Panc1 (cell line): Measurements from ENCODE around the gene ACACB. TPM values are rescaled to one million over a fixed set of nuclear protein-coding genes. Genes with fewer than 3 reads are reported as not detected.

ENCODE experiments used
- ATAC-seq: fragments of 200-7000 bp; cut with Tn5 transposase; 2 replicates; pipeline ENCODE4 v1.9.1; 2020; ENCODE audit warnings: mild to moderate bottlenecking, moderate library complexity
- BruUV-seq: library from RNA; stranded (reverse); fragments of 400-500 nt; replicated peaks from 2 replicates; lab custom pipeline; 2021; lab: Mats Ljungman, UMichigan
- CTCF ChIA-PET: fragments of 300-600 bp; sonication (Branson Sonifier 250); formaldehyde crosslinking; loops from one replicate; lab custom pipeline; 2022; ENCODE audit warnings: antibody characterized with exemption; lab: Charles Lee
- POLR2A ChIA-PET: fragments of 300-600 bp; sonication (Branson Sonifier 250); formaldehyde crosslinking; loops from one replicate; lab custom pipeline; 2022; ENCODE audit warnings: antibody characterized with exemption; lab: Charles Lee
- DNase-seq: peaks from one replicate; pipeline ENCODE4 v3.0.0-alpha.2; 2010; ENCODE audit warnings: low read depth, low spot score
- H3K27ac ChIP-seq: 2 replicates; pipeline ENCODE4 v1.5.1; 2011; ENCODE audit warnings: mild to moderate bottlenecking, low read length, inconsistent platforms
- H3K27me3 ChIP-seq: fragments of 200-500 bp; sonication (Bioruptor generic); 2 replicates; pipeline ENCODE4 v1.6.0; 2014; ENCODE audit warnings: low read length, inconsistent platforms; ENCODE audit not compliant: control insufficient read depth, insufficient read depth
- H3K36me3 ChIP-seq: fragments of 200-500 bp; sonication (Bioruptor generic); 2 replicates; pipeline ENCODE4 v1.5.1; 2014; ENCODE audit warnings: inconsistent platforms, mild to moderate bottlenecking, low read length, moderate library complexity; ENCODE audit not compliant: control insufficient read depth, insufficient read depth
- H3K4me1 ChIP-seq: 2 replicates; pipeline ENCODE4 v1.5.1; 2011; ENCODE audit warnings: inconsistent platforms, mild to moderate bottlenecking, low read length, moderate library complexity; ENCODE audit not compliant: control insufficient read depth, insufficient read depth
- H3K4me3 ChIP-seq, 2 experiments: 2 replicates each; pipeline ENCODE4 v1.5.1; 2011 to 2012; ENCODE audit warnings: low read depth in 2 of 2, low read length in 2 of 2, mild to moderate bottlenecking in 2 of 2, inconsistent platforms in 1 of 2, moderate library complexity in 1 of 2
- H3K9me3 ChIP-seq: fragments of 200-500 bp; sonication (Bioruptor generic); 2 replicates; pipeline ENCODE4 v1.5.1; 2014; ENCODE audit warnings: low read depth, mild to moderate bottlenecking, inconsistent platforms, low read length, moderate library complexity; ENCODE audit not compliant: control insufficient read depth, insufficient read depth
- POLR2AphosphoS5 ChIP-seq: IDR thresholded peaks from 2 replicates; pipeline ENCODE4 v1.6.1; 2012; ENCODE audit warnings: mild to moderate bottlenecking, low read depth, low read length, moderate library complexity
- SIN3A ChIP-seq: IDR thresholded peaks from 2 replicates; pipeline ENCODE4 v1.6.1; 2012; ENCODE audit warnings: low read depth, mild to moderate bottlenecking, low read length, moderate library complexity, borderline replicate concordance; ENCODE audit not compliant: insufficient read depth
- TCF7L2 ChIP-seq: IDR thresholded peaks from 2 replicates; pipeline ENCODE4 v1.6.1; 2011; ENCODE audit warnings: mild to moderate bottlenecking, low read depth, low read length, inconsistent platforms
- in situ Hi-C: cut with HindIII; loops from 2 replicates; pipeline ENCODE4 v1.10.0; 2016; ENCODE audit warnings: low sequenced_read_pairs, low pct_unique_long_range_greater_than_20kb
- intact Hi-C: fragments of 100-400 bp; cut with micrococcal nuclease; formaldehyde crosslinking; loops from one replicate; pipeline ENCODE4 v1.10.0; 2022; ENCODE audit not compliant: unreplicated experiment
- total RNA-seq: library from RNA; stranded (reverse); gene quantifications from one replicate; pipeline ENCODE4 v1.2.1, GENCODE V29; 2021; ENCODE audit not compliant: unreplicated experiment
- TF ChIP-seq, protein P1 (sequence below), 2 experiments: IDR thresholded peaks; 2 replicates each; pipeline ENCODE4 v1.6.1; 2011 to 2012; ENCODE audit warnings: low read depth in 2 of 2, control low read depth in 1 of 2, low read length in 1 of 2, mild to moderate bottlenecking in 1 of 2, moderate library complexity in 1 of 2; ENCODE audit not compliant: insufficient read depth in 1 of 2
- TF ChIP-seq, protein P2 (sequence below): fragments of 450-650 bp; IDR thresholded peaks from 2 replicates; pipeline ENCODE4 v1.5.1; 2017; ENCODE audit warnings: mild to moderate bottlenecking

Gene ACACB
- total RNA-seq, 1 experiment from 2014 or later, result 12.3 TPM

DNA sequence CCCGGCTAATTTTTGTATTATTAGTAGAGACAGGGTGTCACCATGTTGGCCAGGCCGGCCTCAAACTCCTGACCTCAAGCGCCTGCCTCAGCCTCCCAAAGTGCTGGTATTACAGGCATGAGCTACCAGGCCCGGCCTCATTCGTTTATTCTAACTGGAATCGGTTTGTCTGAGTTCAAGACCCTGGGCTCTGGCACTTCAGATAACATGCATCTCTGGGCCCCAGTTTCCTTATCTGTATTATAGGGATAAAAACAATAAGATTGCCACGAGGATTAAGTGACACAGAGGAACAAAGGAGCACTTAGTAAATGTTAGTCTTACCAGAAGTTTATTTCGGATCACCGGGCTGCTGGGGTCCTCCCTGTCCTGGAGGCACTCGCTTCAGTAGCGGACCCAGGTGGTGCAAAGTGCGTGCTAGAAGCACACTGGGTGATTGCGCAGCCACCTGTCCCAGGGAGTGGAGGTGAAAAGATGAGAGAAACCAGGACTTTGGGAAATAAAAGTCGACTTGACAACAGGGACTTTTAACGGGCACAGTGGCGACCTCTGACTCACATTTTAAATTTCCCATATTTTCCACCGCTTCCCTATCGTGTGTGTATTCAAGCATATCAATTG lies 37.5 kb downstream of the ACACB start:
- no peak for DNase-seq
- no TSS peak for BruUV-seq

DNA sequence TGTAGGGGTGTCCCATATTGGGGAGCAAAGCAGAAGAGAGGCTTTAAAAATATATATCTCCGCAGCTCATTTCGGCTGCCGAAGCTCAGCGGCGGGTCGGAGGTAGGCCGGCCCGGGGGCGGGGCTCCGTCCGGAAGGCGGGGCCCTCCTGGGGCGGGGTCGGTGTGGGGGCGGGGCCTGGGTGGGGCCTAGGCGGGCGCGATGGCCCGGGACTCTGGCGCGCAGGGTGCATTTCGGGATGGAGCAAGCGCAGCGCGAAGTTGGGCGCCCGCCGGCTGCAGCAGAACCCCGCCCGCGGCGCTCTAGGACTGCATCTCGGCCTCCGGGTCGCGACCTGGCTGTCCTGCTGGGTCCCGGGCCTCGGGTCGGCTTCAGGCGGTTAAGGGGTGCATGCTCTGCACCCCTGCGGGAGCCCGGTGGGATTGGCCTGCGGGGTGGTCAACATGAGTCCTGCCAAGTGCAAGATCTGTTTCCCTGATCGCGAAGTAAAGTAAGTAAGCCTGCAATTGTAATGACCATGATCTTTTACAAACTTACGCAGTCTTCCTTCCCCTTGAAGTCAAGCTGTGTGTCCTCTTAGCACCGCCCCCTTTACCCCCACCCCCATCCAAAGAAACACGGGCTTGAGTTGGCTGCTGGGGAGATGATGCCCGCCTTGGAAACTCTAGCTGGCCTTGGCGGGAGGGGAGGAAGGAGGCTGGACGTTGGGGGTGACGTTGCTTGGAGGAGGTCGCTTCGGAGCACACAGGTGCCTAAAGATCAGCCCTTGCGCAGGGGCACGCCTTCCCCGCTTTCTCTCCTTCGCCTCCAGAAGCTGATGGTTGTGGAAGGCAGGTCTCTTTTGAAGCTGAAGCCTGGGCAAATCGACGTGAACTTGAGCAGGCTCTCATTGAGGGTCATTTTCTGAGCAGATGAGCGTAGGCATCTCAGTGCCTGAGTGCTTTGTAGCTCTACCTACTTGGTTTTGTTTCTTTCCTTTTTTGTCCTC lies 38.4 kb downstream of the ACACB start:
- CTCF ChIA-PET, result interaction anchor here (0.6 to 1.1 kb wide), 4 partner anchors 24 to 230 kb away, joined by 3 to 7 read pairs (median 4); no protein-coding TSS in a partner anchor
- Histone ChIP-seq H3K27me3 (no peaks in the 10 kb centered on the region), H3K27ac (peak overlapping the region; percentile 61), H3K9me3 (no peaks in the 10 kb centered on the region), H3K36me3 (no peaks in the 10 kb centered on the region), H3K4me1 (no peaks in the 10 kb centered on the region), H3K4me3 (peak overlapping the region; percentile 71 to 88)
- BruUV-seq, result no TSS peak
- POLR2A ChIA-PET, result interaction anchor here (0.6 kb wide), 2 partner anchors 35 to 306 kb away, joined by 4 to 9 read pairs; no protein-coding TSS in a partner anchor
- ATAC-seq (peak; percentile 98), DNase-seq (peak; percentile 22)
- TF ChIP-seq, protein P1, sequence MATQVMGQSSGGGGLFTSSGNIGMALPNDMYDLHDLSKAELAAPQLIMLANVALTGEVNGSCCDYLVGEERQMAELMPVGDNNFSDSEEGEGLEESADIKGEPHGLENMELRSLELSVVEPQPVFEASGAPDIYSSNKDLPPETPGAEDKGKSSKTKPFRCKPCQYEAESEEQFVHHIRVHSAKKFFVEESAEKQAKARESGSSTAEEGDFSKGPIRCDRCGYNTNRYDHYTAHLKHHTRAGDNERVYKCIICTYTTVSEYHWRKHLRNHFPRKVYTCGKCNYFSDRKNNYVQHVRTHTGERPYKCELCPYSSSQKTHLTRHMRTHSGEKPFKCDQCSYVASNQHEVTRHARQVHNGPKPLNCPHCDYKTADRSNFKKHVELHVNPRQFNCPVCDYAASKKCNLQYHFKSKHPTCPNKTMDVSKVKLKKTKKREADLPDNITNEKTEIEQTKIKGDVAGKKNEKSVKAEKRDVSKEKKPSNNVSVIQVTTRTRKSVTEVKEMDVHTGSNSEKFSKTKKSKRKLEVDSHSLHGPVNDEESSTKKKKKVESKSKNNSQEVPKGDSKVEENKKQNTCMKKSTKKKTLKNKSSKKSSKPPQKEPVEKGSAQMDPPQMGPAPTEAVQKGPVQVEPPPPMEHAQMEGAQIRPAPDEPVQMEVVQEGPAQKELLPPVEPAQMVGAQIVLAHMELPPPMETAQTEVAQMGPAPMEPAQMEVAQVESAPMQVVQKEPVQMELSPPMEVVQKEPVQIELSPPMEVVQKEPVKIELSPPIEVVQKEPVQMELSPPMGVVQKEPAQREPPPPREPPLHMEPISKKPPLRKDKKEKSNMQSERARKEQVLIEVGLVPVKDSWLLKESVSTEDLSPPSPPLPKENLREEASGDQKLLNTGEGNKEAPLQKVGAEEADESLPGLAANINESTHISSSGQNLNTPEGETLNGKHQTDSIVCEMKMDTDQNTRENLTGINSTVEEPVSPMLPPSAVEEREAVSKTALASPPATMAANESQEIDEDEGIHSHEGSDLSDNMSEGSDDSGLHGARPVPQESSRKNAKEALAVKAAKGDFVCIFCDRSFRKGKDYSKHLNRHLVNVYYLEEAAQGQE (IDR thresholded peaks at IDR 0.05; ENCODE audit: insufficient read depth in 1 of 2, low read depth in 2 of 2, low read length in 1 of 2), result no peak
- TF ChIP-seq POLR2AphosphoS5 (0 out of 2 replicates have a peak, but pooled peaks have one; percentile 34), TCF7L2 (0 out of 2 replicates have a peak, but pooled peaks have one; percentile 21), SIN3A (no peak)
- TF ChIP-seq, protein P2, sequence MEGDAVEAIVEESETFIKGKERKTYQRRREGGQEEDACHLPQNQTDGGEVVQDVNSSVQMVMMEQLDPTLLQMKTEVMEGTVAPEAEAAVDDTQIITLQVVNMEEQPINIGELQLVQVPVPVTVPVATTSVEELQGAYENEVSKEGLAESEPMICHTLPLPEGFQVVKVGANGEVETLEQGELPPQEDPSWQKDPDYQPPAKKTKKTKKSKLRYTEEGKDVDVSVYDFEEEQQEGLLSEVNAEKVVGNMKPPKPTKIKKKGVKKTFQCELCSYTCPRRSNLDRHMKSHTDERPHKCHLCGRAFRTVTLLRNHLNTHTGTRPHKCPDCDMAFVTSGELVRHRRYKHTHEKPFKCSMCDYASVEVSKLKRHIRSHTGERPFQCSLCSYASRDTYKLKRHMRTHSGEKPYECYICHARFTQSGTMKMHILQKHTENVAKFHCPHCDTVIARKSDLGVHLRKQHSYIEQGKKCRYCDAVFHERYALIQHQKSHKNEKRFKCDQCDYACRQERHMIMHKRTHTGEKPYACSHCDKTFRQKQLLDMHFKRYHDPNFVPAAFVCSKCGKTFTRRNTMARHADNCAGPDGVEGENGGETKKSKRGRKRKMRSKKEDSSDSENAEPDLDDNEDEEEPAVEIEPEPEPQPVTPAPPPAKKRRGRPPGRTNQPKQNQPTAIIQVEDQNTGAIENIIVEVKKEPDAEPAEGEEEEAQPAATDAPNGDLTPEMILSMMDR, result no peak
- in situ Hi-C loops (no loop called here), intact Hi-C loops (no loop called here)

More for the DNA sequence above, 37.5 kb downstream of the ACACB start:
- Histone ChIP-seq H3K36me3 (no peaks in the 10 kb centered on the region), H3K9me3 (no peaks in the 10 kb centered on the region), H3K27me3 (no peaks in the 10 kb centered on the region), H3K4me1 (no peaks in the 10 kb centered on the region), H3K4me3 (peak overlapping the region; percentile 71 to 88), H3K27ac (peak overlapping the region; percentile 41; the same call in 1 of the 2 replicates)
- POLR2A ChIA-PET, result interaction anchor here (0.6 kb wide), 1 partner anchor 307 kb away, joined by 4 read pairs; no protein-coding TSS in a partner anchor
- intact Hi-C loops, result no loop called here
- TF ChIP-seq, protein P2, result no peak
- TF ChIP-seq SIN3A, result no peak
- TF ChIP-seq, protein P1 (IDR thresholded peaks at IDR 0.05; ENCODE audit: insufficient read depth in 1 of 2, low read depth in 2 of 2, low read length in 1 of 2), result no peak
- TF ChIP-seq TCF7L2, result no peak
- no peak for TF ChIP-seq POLR2AphosphoS5
- ATAC-seq, result no peak
- in situ Hi-C loops, result no loop called here
- CTCF ChIA-PET, result interaction anchor here (0.6 kb wide), 3 partner anchors 25 to 231 kb away, joined by 3 to 7 read pairs (median 4); no protein-coding TSS in a partner anchor
